Loucy (cell line): Measurements from ENCODE around the gene ALDOB.

ENCODE experiments used
- EZH2phosphoT487 ChIP-seq: fragments of 200-600 bp; IDR thresholded peaks from 2 replicates; pipeline ENCODE4 v1.6.1; 2018; ENCODE audit warnings: antibody characterized with exemption, mild to moderate bottlenecking, moderate library complexity, borderline replicate concordance
- TF ChIP-seq, protein P1 (sequence below): fragments of 200-600 bp; sonication (generic); conservative IDR thresholded peaks from 2 replicates; pipeline ENCODE4 v1.5.1; 2014; ENCODE audit warnings: mild to moderate bottlenecking, antibody characterized with exemption, low read length

DNA sequence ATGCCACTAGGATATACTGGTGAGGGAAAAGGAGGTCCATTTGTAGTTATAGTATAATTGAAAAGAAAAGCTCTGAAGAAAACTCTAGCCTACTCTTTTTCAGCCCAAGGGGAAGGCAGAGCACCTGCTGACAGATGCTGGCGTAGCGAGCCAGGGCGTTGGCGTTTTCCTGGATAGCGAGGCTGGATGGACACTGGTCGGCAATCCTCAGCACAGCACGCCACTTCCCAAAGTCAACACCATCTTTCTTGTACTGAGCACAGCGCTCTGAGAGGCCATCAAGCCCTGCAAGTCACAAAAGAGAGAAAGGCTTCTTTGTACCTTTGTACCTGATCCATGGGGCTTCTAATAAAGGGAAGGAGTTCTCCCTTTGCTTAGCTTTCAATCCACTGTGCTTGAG lies 8.2 kb downstream of the ALDOB start:
- TF ChIP-seq, protein P1, sequence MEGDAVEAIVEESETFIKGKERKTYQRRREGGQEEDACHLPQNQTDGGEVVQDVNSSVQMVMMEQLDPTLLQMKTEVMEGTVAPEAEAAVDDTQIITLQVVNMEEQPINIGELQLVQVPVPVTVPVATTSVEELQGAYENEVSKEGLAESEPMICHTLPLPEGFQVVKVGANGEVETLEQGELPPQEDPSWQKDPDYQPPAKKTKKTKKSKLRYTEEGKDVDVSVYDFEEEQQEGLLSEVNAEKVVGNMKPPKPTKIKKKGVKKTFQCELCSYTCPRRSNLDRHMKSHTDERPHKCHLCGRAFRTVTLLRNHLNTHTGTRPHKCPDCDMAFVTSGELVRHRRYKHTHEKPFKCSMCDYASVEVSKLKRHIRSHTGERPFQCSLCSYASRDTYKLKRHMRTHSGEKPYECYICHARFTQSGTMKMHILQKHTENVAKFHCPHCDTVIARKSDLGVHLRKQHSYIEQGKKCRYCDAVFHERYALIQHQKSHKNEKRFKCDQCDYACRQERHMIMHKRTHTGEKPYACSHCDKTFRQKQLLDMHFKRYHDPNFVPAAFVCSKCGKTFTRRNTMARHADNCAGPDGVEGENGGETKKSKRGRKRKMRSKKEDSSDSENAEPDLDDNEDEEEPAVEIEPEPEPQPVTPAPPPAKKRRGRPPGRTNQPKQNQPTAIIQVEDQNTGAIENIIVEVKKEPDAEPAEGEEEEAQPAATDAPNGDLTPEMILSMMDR = no peak
- no peak for TF ChIP-seq EZH2phosphoT487
